ENCODE data around the gene WDR77.

WDR77 gene

GRCh38 chr1:111417755-111418154, 31.3 kb downstream of the WDR77 start:
- no peak overlapping the region for H2BK5ac ChIP-seq (ENCODE audit: low read length)
- no peak overlapping the region for H3K4me2 ChIP-seq (ENCODE audit: insufficient read depth, low read length, poor library complexity, severe bottlenecking)
- H2AFZ ChIP-seq (ENCODE audit: low read length) = no peak overlapping the region
- peaks cover 0 to 3% of the 10 kb centered on the region in 2 donors for H3K9me3 ChIP-seq (replicated peaks in 1 of 2; ENCODE audit: control insufficient read depth in 2 of 2, insufficient read depth in 1 of 2, low read depth in 1 of 2, low read length in 2 of 2)
- H3K27ac ChIP-seq (replicated peaks; ENCODE audit: low read length) = no peak overlapping the region
- H4K91ac ChIP-seq (ENCODE audit: low read depth, low read length, poor library complexity) = no peak overlapping the region
- H3K4ac ChIP-seq (ENCODE audit: low read length) = no peak overlapping the region
- H2BK12ac ChIP-seq (ENCODE audit: low read length) = no peak overlapping the region
- no peak overlapping the region for H4K8ac ChIP-seq (ENCODE audit: low read depth, low read length)
- H3K23ac ChIP-seq (ENCODE audit: low read depth, low read length, poor library complexity) = no peak overlapping the region
- no peak overlapping the region for H3K14ac ChIP-seq (ENCODE audit: low read length)
- no CpG with 5 or more reads among the region's 1 CpG for WGBS, 2 donors (ENCODE audit: extremely low coverage in 2 of 2, insufficient read length in 2 of 2, insufficient replicate concordance in 1 of 2)
- DNase-seq (ENCODE audit: low spot score) = no peak
- no peak overlapping the region for H2AK5ac ChIP-seq (ENCODE audit: low read depth, low read length)
- no peaks in the 10 kb centered on the region for H3K36me3 ChIP-seq (replicated peaks in 1 of 2; ENCODE audit: control insufficient read depth in 2 of 2, insufficient read depth in 2 of 2, low read length in 2 of 2)
- no peak overlapping the region for H3K9ac ChIP-seq (ENCODE audit: low read depth, low read length, poor library complexity)
- no peaks in the 10 kb centered on the region for H3K79me1 ChIP-seq (ENCODE audit: low read depth, low read length)
- no peak overlapping the region for H2BK120ac ChIP-seq (ENCODE audit: low read depth, low read length)
- H3K18ac ChIP-seq (ENCODE audit: low read length) = no peak overlapping the region
- H3K4me3 ChIP-seq (ENCODE audit: low read length in 2 of 2) = no peak overlapping the region
- H3K27me3 ChIP-seq (ENCODE audit: control insufficient read depth in 3 of 3, insufficient read depth in 3 of 3, low read depth in 1 of 3, low read length in 3 of 3) = peaks cover 0 to 3% (median 0%) of the 10 kb centered on the region in 3 experiments
- no peak overlapping the region for H2BK15ac ChIP-seq (ENCODE audit: low read length)
- no peaks in the 10 kb centered on the region for H3K4me1 ChIP-seq (ENCODE audit: control insufficient read depth in 2 of 2, insufficient read depth in 1 of 2, low read depth in 1 of 2, low read length in 2 of 2)

- no peaks in the 10 kb centered on the region for H3K36me3 ChIP-seq (replicated peaks in 1 of 2; ENCODE audit: control insufficient read depth in 2 of 2, insufficient read depth in 2 of 2, low read length in 2 of 2)
- no peak overlapping the region for H3K27ac ChIP-seq (replicated peaks; ENCODE audit: low read length)
- H3K18ac ChIP-seq (ENCODE audit: low read length) = no peak overlapping the region
- H3K4me2 ChIP-seq (ENCODE audit: insufficient read depth, low read length, poor library complexity, severe bottlenecking) = no peak overlapping the region
- H3K4me1 ChIP-seq (ENCODE audit: control insufficient read depth in 2 of 2, insufficient read depth in 1 of 2, low read depth in 1 of 2, low read length in 2 of 2) = no peaks in the 10 kb centered on the region
- no peak for DNase-seq (ENCODE audit: low spot score)
- H2BK12ac ChIP-seq (ENCODE audit: low read length) = no peak overlapping the region
- H3K14ac ChIP-seq (ENCODE audit: low read length) = no peak overlapping the region
- no peak overlapping the region for H4K8ac ChIP-seq (ENCODE audit: low read depth, low read length)
- H3K9ac ChIP-seq (ENCODE audit: low read depth, low read length, poor library complexity) = no peak overlapping the region
- no peaks in the 10 kb centered on the region for H3K79me1 ChIP-seq (ENCODE audit: low read depth, low read length)
- H3K4me3 ChIP-seq (ENCODE audit: low read length in 2 of 2) = no peak overlapping the region
- H3K23ac ChIP-seq (ENCODE audit: low read depth, low read length, poor library complexity) = no peak overlapping the region
- no peak overlapping the region for H2BK5ac ChIP-seq (ENCODE audit: low read length)
- H3K27me3 ChIP-seq (ENCODE audit: control insufficient read depth in 3 of 3, insufficient read depth in 3 of 3, low read depth in 1 of 3, low read length in 3 of 3) = no peaks in the 10 kb centered on the region
- no peak overlapping the region for H2BK120ac ChIP-seq (ENCODE audit: low read depth, low read length)
- H2AK5ac ChIP-seq (ENCODE audit: low read depth, low read length) = no peak overlapping the region
- no CpG with 5 or more reads among the region's 3 CpGs for WGBS, 2 donors (ENCODE audit: extremely low coverage in 2 of 2, insufficient read length in 2 of 2, insufficient replicate concordance in 1 of 2)
- no peak overlapping the region for H2AFZ ChIP-seq (ENCODE audit: low read length)
- no peak overlapping the region for H2BK15ac ChIP-seq (ENCODE audit: low read length)
- no peak overlapping the region for H4K91ac ChIP-seq (ENCODE audit: low read depth, low read length, poor library complexity)
- H3K4ac ChIP-seq (ENCODE audit: low read length) = no peak overlapping the region
- peaks cover 0 to 3% of the 10 kb centered on the region in 2 donors for H3K9me3 ChIP-seq (replicated peaks in 1 of 2; ENCODE audit: control insufficient read depth in 2 of 2, insufficient read depth in 1 of 2, low read depth in 1 of 2, low read length in 2 of 2)
Observed at GRCh38 chr1:111415461-111415860, 33.6 kb downstream of the WDR77 start.

- Histone ChIP-seq H3K9me3 (replicated peaks in 1 of 2; ENCODE audit: control insufficient read depth in 2 of 2, insufficient read depth in 1 of 2, low read depth in 1 of 2, low read length in 2 of 2) (peaks cover 0 to 3% of the 10 kb centered on the region in 2 donors), H2BK15ac (ENCODE audit: low read length) (no peak overlapping the region)
- no CpG with 5 or more reads among the region's 2 CpGs for WGBS, 2 donors (ENCODE audit: extremely low coverage in 2 of 2, insufficient read length in 2 of 2, insufficient replicate concordance in 1 of 2)
Observed at GRCh38 chr1:111414756-111415155, 34.3 kb downstream of the WDR77 start.

GRCh38 chr1:111412839-111413238, 36.2 kb downstream of the WDR77 start:
- Histone ChIP-seq H3K27me3 (ENCODE audit: control insufficient read depth in 3 of 3, insufficient read depth in 3 of 3, low read depth in 1 of 3, low read length in 3 of 3) (no peaks in the 10 kb centered on the region), H3K4me1 (ENCODE audit: control insufficient read depth in 2 of 2, insufficient read depth in 1 of 2, low read depth in 1 of 2, low read length in 2 of 2) (no peaks in the 10 kb centered on the region), H3K14ac (ENCODE audit: low read length) (no peak overlapping the region), H3K9me3 (replicated peaks in 1 of 2; ENCODE audit: control insufficient read depth in 2 of 2, insufficient read depth in 1 of 2, low read depth in 1 of 2, low read length in 2 of 2) (peaks cover 0 to 3% of the 10 kb centered on the region in 2 donors), H2BK15ac (ENCODE audit: low read length) (no peak overlapping the region), H3K27ac (replicated peaks; ENCODE audit: low read length) (no peak overlapping the region), H3K18ac (ENCODE audit: low read length) (no peak overlapping the region), H3K4me3 (ENCODE audit: low read length in 2 of 2) (no peak overlapping the region), H3K4ac (ENCODE audit: low read length) (no peak overlapping the region), H2BK5ac (ENCODE audit: low read length) (no peak overlapping the region), H3K4me2 (ENCODE audit: insufficient read depth, low read length, poor library complexity, severe bottlenecking) (no peak overlapping the region), H2BK12ac (ENCODE audit: low read length) (no peak overlapping the region), H2AK5ac (ENCODE audit: low read depth, low read length) (no peak overlapping the region), H4K91ac (ENCODE audit: low read depth, low read length, poor library complexity) (no peak overlapping the region), H2BK120ac (ENCODE audit: low read depth, low read length) (no peak overlapping the region), H4K8ac (ENCODE audit: low read depth, low read length) (no peak overlapping the region), H3K23ac (ENCODE audit: low read depth, low read length, poor library complexity) (no peak overlapping the region), H3K36me3 (replicated peaks in 1 of 2; ENCODE audit: control insufficient read depth in 2 of 2, insufficient read depth in 2 of 2, low read length in 2 of 2) (no peaks in the 10 kb centered on the region), H3K9ac (ENCODE audit: low read depth, low read length, poor library complexity) (no peak overlapping the region), H3K79me1 (ENCODE audit: low read depth, low read length) (no peaks in the 10 kb centered on the region), H2AFZ (ENCODE audit: low read length) (no peak overlapping the region)
- no peak for DNase-seq (ENCODE audit: low spot score)
- no CpG with 5 or more reads among the region's 2 CpGs for WGBS, 2 donors (ENCODE audit: extremely low coverage in 2 of 2, insufficient read length in 2 of 2, insufficient replicate concordance in 1 of 2)

More at GRCh38 chr1:111414756-111415155, 34.3 kb downstream of the WDR77 start:
- Histone ChIP-seq H2AFZ (ENCODE audit: low read length) (no peak overlapping the region), H3K18ac (ENCODE audit: low read length) (no peak overlapping the region), H3K4me1 (ENCODE audit: control insufficient read depth in 2 of 2, insufficient read depth in 1 of 2, low read depth in 1 of 2, low read length in 2 of 2) (no peaks in the 10 kb centered on the region), H3K14ac (ENCODE audit: low read length) (no peak overlapping the region), H3K79me1 (ENCODE audit: low read depth, low read length) (no peaks in the 10 kb centered on the region), H2BK12ac (ENCODE audit: low read length) (no peak overlapping the region), H3K27ac (replicated peaks; ENCODE audit: low read length) (no peak overlapping the region), H3K4me2 (ENCODE audit: insufficient read depth, low read length, poor library complexity, severe bottlenecking) (no peak overlapping the region), H3K9ac (ENCODE audit: low read depth, low read length, poor library complexity) (no peak overlapping the region), H2AK5ac (ENCODE audit: low read depth, low read length) (no peak overlapping the region), H2BK5ac (ENCODE audit: low read length) (no peak overlapping the region), H3K27me3 (ENCODE audit: control insufficient read depth in 3 of 3, insufficient read depth in 3 of 3, low read depth in 1 of 3, low read length in 3 of 3) (no peaks in the 10 kb centered on the region), H3K23ac (ENCODE audit: low read depth, low read length, poor library complexity) (no peak overlapping the region), H4K8ac (ENCODE audit: low read depth, low read length) (no peak overlapping the region), H3K36me3 (replicated peaks in 1 of 2; ENCODE audit: control insufficient read depth in 2 of 2, insufficient read depth in 2 of 2, low read length in 2 of 2) (no peaks in the 10 kb centered on the region), H3K4ac (ENCODE audit: low read length) (no peak overlapping the region), H2BK120ac (ENCODE audit: low read depth, low read length) (no peak overlapping the region), H4K91ac (ENCODE audit: low read depth, low read length, poor library complexity) (no peak overlapping the region), H3K4me3 (ENCODE audit: low read length in 2 of 2) (no peak overlapping the region)
- DNase-seq (ENCODE audit: low spot score) = no peak

Data from neuronal stem cell (in vitro differentiated cells).